ENCODE measurements around the gene CARMIL1.

CARMIL1 gene

GRCh38 chr6:25630508-25631278 is 351.5 kb downstream of the CARMIL1 start:
- peak; percentile 42 for DNase-seq

GRCh38 chr6:25635886-25636317 is 356.7 kb downstream of the CARMIL1 start:
- no peak for DNase-seq

GRCh38 chr6:25637211-25637610 is 358.0 kb downstream of the CARMIL1 start:
- no peak for DNase-seq

GRCh38 chr6:25637960-25638434 is 358.8 kb downstream of the CARMIL1 start:
- DNase-seq, result peak; percentile 94

GRCh38 chr6:25639653-25640052 is 360.5 kb downstream of the CARMIL1 start:
- no peak for DNase-seq

GRCh38 chr6:25640446-25640845 is 361.3 kb downstream of the CARMIL1 start:
- DNase-seq, result no peak

GRCh38 chr6:25640891-25641290 is 361.7 kb downstream of the CARMIL1 start:
- no peak for DNase-seq

- no peak for DNase-seq
Observed at GRCh38 chr6:25641377-25641776, 362.2 kb downstream of the CARMIL1 start.

- DNase-seq, result no peak
Observed at GRCh38 chr6:25641940-25642666, 362.9 kb downstream of the CARMIL1 start.

- no peak for DNase-seq
Observed at GRCh38 chr6:25642667-25643328, 363.6 kb downstream of the CARMIL1 start.

- DNase-seq, result no peak
Observed at GRCh38 chr6:25645916-25646315, 366.7 kb downstream of the CARMIL1 start.

- DNase-seq, result no peak
Observed at GRCh38 chr6:25649611-25650010, 370.4 kb downstream of the CARMIL1 start.

GRCh38 chr6:25652007-25652515 is 372.9 kb downstream of the CARMIL1 start, which contains the start of gene SCGN:
Gene SCGN, plus strand, starts transcription at chr6:25652215. Its CDS starts 189 bp downstream, at chr6:25652404.
- DNase-seq, result peak; percentile 76

GRCh38 chr6:25655723-25656122 is 376.5 kb downstream of the CARMIL1 start:
- peak; percentile 70 for DNase-seq

- peak; percentile 84 for DNase-seq
Observed at GRCh38 chr6:25659633-25660368, 380.6 kb downstream of the CARMIL1 start.

- DNase-seq, result peak; percentile 59
Observed at GRCh38 chr6:25660512-25660911, 381.3 kb downstream of the CARMIL1 start.

- DNase-seq, result no peak
Observed at GRCh38 chr6:25661129-25661779, 382.1 kb downstream of the CARMIL1 start.

- no peak for DNase-seq
Observed at GRCh38 chr6:25665455-25665854, 386.3 kb downstream of the CARMIL1 start.

GRCh38 chr6:25669413-25669812 is 390.2 kb downstream of the CARMIL1 start:
- DNase-seq, result no peak
